Fibroblast of skin of scalp (primary cell): ENCODE results near the gene CRACR2A.

Experiments used
- DNase-seq: peaks from one replicate; pipeline ENCODE4 v3.0.0-alpha.2; 2013

The CRACR2A gene

GRCh38 chr12:3646561-3647241 lies 106.2 kb downstream of the CRACR2A start:
- no peak for DNase-seq

GRCh38 chr12:3645091-3645490 lies 107.8 kb downstream of the CRACR2A start:
- DNase-seq = no peak

GRCh38 chr12:3644104-3644503 lies 108.8 kb downstream of the CRACR2A start:
- no peak for DNase-seq

GRCh38 chr12:3641428-3642018 lies 111.4 kb downstream of the CRACR2A start:
- peak; percentile 72 for DNase-seq

DNA sequence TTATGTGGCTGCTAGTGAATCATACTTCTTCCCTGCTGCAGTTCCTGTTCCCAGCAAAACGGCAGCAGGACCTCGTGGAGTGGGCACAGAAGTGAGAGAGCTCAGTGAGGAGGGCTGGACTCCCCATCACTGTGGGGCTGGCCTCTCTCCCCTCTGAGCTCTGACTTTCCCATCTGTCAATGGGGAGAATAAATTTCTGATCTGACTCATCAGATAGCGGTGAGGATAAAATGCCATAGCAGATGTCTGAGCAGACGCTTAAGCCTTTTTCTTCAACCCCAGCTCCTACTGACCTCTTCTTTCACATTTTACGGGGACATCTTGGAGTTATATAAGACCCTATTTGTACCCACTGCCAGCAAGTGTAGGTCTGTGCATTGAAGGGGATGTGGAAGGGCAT lies 116.6 kb downstream of the CRACR2A start:
- DNase-seq = no peak

GRCh38 chr12:3634348-3634747 lies 118.6 kb downstream of the CRACR2A start:
- DNase-seq = no peak

GRCh38 chr12:3633396-3633795 lies 119.5 kb downstream of the CRACR2A start:
- no peak for DNase-seq

GRCh38 chr12:3632754-3633153 lies 120.2 kb downstream of the CRACR2A start:
- DNase-seq = no peak

- DNase-seq = no peak
Observed at GRCh38 chr12:3632256-3632655, 120.7 kb downstream of the CRACR2A start.

DNA sequence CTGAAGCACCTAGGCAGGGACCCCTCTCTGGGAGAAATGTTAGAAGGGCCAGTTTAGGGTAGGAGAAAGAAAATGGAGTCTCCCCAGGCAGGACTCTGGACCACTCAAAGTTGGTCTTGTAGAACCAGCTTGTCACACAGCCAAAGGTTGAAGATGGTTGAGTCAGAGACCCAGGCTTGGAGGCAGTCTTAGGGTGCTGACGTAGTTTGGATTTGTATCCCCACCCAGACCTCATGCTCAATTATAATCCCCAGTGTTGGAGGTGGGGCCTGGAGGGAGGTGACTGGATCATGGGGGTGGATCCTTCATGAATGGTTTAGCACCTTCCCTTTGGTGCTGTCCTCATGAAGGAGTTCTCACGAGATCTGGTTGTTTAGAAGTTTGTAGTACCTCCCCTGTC lies 121.2 kb downstream of the CRACR2A start:
- DNase-seq = no peak

DNA sequence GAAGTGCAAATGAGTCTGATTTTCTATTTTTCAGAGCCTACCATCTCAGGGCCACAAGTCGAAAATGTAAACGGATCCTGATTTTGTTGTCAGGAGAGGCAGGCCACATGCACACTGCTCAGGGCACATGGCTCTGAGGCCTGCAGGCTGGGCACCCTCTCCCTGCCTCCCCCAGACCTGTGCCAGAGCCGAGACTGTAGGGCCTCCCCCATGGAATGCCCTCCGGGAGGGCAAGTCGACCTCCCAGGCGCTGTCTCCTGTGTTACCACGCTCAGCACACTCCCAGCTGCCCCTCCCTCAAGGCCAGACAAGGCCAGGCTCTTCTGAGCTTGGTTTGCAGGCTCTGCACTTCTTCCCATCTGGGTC lies 121.7 kb downstream of the CRACR2A start:
- DNase-seq = no peak

GRCh38 chr12:3630621-3631271 lies 122.2 kb downstream of the CRACR2A start:
- no peak for DNase-seq

DNA sequence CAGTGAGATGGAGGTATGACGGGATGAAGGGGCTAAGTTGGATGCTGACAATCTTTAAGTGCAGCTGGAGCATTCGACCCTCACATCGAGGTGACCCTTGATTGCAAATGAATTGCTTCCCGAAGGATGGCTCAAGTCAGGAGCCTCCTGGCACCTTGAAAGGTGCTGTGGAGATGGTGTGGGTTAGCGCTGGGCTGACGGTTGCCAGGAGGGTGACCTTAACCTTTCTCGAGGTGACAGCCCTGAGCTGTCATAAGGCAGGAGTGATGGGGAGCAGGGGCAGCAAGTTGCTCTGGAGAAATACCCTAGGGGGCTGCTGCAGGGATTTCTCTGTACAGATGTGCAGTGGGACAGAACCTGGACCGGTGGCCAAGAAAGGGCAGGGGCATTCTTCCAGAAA lies 122.8 kb downstream of the CRACR2A start:
- DNase-seq = no peak

DNA sequence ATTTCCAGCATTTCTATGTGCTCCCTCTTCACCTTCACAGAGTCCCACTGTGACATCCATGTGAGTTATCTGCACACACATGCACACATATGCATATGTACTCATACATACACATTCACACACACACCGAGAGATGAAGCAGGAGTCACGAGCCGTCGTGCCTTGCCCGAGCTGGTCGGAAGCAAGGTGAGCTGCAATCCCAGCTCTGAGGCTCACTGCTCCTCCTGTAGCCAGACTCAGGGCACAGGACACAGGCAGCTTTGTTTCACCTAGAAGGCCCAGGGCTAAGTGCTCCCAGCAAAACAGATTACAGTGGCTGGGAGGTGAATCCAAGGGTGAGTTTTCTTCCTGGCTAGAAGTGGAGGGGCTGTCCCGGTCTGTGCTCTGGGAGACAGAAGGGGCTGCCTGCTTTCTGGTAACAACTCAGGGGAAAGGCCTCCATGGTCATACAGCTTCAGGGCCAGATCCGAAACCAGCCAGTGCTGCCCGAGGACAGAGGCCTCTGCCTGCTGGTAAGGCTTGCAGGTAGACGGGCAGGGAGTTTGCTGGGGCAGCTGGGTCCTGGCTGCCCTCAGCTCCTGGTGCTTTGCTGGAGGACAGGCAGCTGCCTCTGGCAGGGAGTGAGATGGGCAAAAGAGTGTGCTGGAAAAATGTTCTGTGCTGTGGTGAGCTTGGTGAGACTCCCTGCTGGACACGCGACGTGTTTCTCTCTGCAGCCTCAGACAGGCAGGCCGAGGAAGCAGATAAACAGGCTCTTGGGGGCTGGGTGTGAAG lies 123.7 kb downstream of the CRACR2A start:
- no peak for DNase-seq

- no peak for DNase-seq
Observed at GRCh38 chr12:3628629-3629028, 124.3 kb downstream of the CRACR2A start.

GRCh38 chr12:3627336-3627735 lies 125.6 kb downstream of the CRACR2A start:
- no peak for DNase-seq

GRCh38 chr12:3624273-3624672 lies 128.6 kb downstream of the CRACR2A start:
- DNase-seq = no peak

- no peak for DNase-seq
Observed at GRCh38 chr12:3622822-3623690, 129.9 kb downstream of the CRACR2A start.

DNA sequence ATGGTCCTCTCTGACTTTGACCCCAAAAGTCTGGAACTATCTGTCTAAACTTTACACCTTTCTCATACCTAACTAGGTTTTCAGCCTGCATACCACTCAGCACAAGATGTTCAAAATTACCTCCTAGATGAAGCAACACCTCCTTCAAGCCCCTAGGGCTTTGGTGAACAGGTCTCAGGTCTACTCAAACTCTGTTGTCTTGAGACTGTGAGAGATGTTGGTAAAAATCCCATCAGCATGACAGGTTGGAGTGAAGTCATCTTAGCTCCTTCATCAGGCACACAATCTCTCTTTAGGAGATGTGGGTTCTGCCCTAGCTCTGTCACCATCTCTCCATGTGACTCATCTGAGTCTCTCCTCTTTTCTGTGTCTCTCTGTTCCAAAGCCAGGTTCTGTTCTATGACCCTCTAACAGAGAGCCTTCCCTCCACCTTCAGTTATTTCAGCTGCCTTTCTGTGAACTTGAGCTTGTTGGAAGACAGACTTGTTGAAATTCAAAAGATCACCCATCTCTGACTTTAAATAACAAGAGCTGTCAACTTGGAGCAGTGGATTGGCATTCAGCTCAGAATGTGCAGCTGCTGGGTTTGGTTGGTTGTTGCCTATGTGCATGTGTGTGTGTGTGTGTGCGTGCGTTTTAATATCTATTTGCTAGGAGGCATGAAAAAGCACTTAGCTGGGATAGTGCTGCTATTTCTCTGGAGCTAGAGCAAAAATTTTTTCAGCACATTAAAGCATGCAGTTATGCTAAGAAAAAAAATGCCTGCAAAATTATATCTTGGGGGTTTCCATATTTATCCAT lies 130.7 kb downstream of the CRACR2A start:
- no peak for DNase-seq

DNA sequence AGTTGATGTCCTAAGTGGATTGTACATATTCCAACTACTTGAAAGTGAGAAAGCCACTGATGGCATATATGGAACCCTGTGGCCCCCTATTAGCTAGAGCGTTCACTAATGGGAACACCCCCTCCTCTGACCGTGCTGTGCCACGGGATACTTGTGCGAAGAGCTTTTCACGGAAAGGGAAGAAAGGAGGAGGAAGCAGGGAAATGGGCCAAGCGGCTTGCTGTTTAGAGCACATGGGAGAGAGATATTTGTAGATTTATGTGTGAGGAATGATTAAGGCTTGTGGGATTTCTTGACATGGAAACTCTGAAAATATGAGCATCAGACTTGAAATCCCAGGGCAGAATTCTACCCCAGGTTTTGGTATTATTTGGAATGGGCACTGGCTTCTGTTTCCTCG lies 132.1 kb downstream of the CRACR2A start:
- DNase-seq = no peak

GRCh38 chr12:3617565-3617964 lies 135.3 kb downstream of the CRACR2A start:
- no peak for DNase-seq

DNA sequence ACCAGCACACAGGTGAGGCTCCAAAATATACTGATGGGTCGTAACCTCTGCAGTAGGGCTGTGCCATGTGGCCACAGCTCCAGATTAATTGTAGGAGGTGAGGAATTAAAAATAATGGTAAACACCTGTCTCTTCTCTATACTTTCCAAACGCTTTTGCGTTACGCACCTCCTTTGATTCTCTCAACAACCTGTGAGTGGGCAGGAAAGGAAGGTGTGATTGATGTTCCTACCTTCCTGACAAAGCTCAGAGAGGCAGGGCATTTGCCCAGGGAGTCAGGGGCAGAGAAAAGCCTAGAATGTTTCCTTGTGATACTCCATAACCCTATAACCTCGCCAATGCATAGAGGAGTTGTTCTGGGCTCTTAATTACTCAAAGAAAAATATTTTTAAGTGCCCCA lies 137.0 kb downstream of the CRACR2A start:
- no peak for DNase-seq
